ENCODE results near the gene PRKN.

GRCh38 chr6:162603231-162604015, 124.1 kb downstream of the PRKN start:
- TF ChIP-seq PPARA (CRISPR knock-in tag; IDR thresholded peaks at IDR 0.05; ENCODE audit: borderline replicate concordance) (no peak), SNAI2 (CRISPR knock-in tag; IDR thresholded peaks at IDR 0.05) (no peak), ZC3H10 (CRISPR knock-in tag; IDR thresholded peaks at IDR 0.05) (no peak), CSDC2 (CRISPR knock-in tag; IDR thresholded peaks at IDR 0.05) (no peak), PATZ1 (CRISPR knock-in tag; IDR thresholded peaks at IDR 0.05; ENCODE audit: borderline replicate concordance) (no peak), CSRNP3 (CRISPR knock-in tag; IDR thresholded peaks at IDR 0.05) (no peak)

Measured in SK-N-SH treated with all-trans-retinoic acid at 6 μM for 48 hours (cell line).